GM10248 (cell line): ENCODE data around the gene NISCH.

ENCODE experiments used
- CTCF ChIA-PET: fragments of 300-600 bp; sonication (Branson Sonifier 250); formaldehyde crosslinking; extraction: SDS; loops from one replicate; lab custom pipeline; 2021; ENCODE audit warnings: antibody characterized with exemption; lab: Yijun Ruan, JAX
- POLR2A ChIA-PET: fragments of 350-650 bp; sonication (Branson Sonifier 250); formaldehyde crosslinking; extraction: SDS; loops from one replicate; lab custom pipeline; 2020; ENCODE audit warnings: antibody characterized with exemption; lab: Yijun Ruan, JAX
- DNase-seq: peaks from one replicate; pipeline ENCODE4 v3.0.0; 2012; ENCODE audit errors: extremely low spot score
- CTCF ChIP-seq: IDR thresholded peaks from 2 replicates; pipeline ENCODE4 v1.5.1; 2012; ENCODE audit warnings: mild to moderate bottlenecking, low read depth; ENCODE audit errors: extremely low read depth, missing control alignments, control extremely low read depth

Gene NISCH

GRCh38 chr3:52446042-52446441 lies 9.4 kb upstream of the NISCH start:
- no peak for DNase-seq
- TF ChIP-seq CTCF: no peak
- ChIA-PET POLR2A (interaction anchor here (0.6 to 1.2 kb wide), 2 partner anchors 25 to 221 kb away, joined by 3 read pairs; partner anchors contain the start of gene TLR9), CTCF (interaction anchor here (0.6 to 17.8 kb wide), 22 partner anchors 8 to 444 kb away, joined by 3 to 345 read pairs (median 4); partner anchors contain the start of genes GLYCTK and TNNC1)

- ChIA-PET POLR2A (interaction anchor here (1.2 kb wide), 1 partner anchor 222 kb away, joined by 3 read pairs; the partner anchor contains the start of gene TLR9), CTCF (interaction anchor here (0.6 to 17.8 kb wide), 31 partner anchors 7 to 445 kb away, joined by 3 to 345 read pairs (median 3); partner anchors contain the start of genes GLYCTK and TNNC1)
- DNase-seq: peak; percentile 81
- peak; percentile 99 for TF ChIP-seq CTCF
These were observed 8.5 kb upstream of the NISCH start for GRCh38 chr3:52446631-52447511.

GRCh38 chr3:52447512-52448355 lies 7.7 kb upstream of the NISCH start:
- no peak for DNase-seq
- ChIA-PET CTCF (interaction anchor here (0.6 to 17.8 kb wide), 23 partner anchors 12 to 228 kb away, joined by 3 to 345 read pairs (median 3); partner anchors contain the start of gene GLYCTK), POLR2A (interaction anchor here (0.8 kb wide), 1 partner anchor 35 kb away, joined by 4 read pairs; no protein-coding TSS in a partner anchor)
- TF ChIP-seq CTCF: no peak

- CTCF ChIA-PET: interaction anchor here (1.5 to 17.8 kb wide), 2 partner anchors 21 to 45 kb away, joined by 6 to 345 read pairs; no protein-coding TSS in a partner anchor
- POLR2A ChIA-PET: interaction anchor here (0.6 kb wide), 1 partner anchor 182 kb away, joined by 3 read pairs; no protein-coding TSS in a partner anchor
- no peak for TF ChIP-seq CTCF
- no peak for DNase-seq
These were observed 4.7 kb upstream of the NISCH start for GRCh38 chr3:52450489-52451236.

GRCh38 chr3:52451237-52452083 lies 3.9 kb upstream of the NISCH start:
- POLR2A ChIA-PET: interaction anchor here (0.6 kb wide), 2 partner anchors 183 to 531 kb away, joined by 3 to 9 read pairs; no protein-coding TSS in a partner anchor
- CTCF ChIA-PET: interaction anchor here (1.3 to 17.8 kb wide), 4 partner anchors 8 to 46 kb away, joined by 4 to 345 read pairs (median 6); no protein-coding TSS in a partner anchor

More at GRCh38 chr3:52451237-52452083, 3.9 kb upstream of the NISCH start:
- DNase-seq: no peak
- TF ChIP-seq CTCF: no peak
